PC-3 (cell line): ENCODE results near the gene APBA2. TPM values are rescaled to one million over a fixed set of nuclear protein-coding genes. Genes with fewer than 3 reads are reported as not detected.

Experiments used
- ATAC-seq: fragments of 200-7000 bp; cut with Tn5 transposase; 2 replicates; pipeline ENCODE4 v1.9.1; 2020; ENCODE audit warnings: mild to moderate bottlenecking, moderate library complexity
- BruUV-seq: library from RNA; stranded (reverse); fragments of 400-500 nt; replicated peaks from 2 replicates; lab custom pipeline; 2021; lab: Mats Ljungman, UMichigan
- CTCF ChIA-PET: fragments of 300-600 bp; sonication (Branson Sonifier 250); formaldehyde crosslinking; loops from one replicate; lab custom pipeline; 2022; ENCODE audit warnings: antibody characterized with exemption; lab: Charles Lee
- POLR2A ChIA-PET: fragments of 300-600 bp; sonication (Branson Sonifier 250); formaldehyde crosslinking; loops from one replicate; lab custom pipeline; 2022; ENCODE audit warnings: antibody characterized with exemption; ENCODE audit not compliant: unreplicated experiment; lab: Charles Lee
- DNase-seq: peaks from one replicate; pipeline ENCODE4 v3.0.0-alpha.2; 2015
- H2AFZ ChIP-seq: fragments of 300-600 bp; sonication (generic); 2 replicates; pipeline ENCODE4 v1.6.0; 2016; ENCODE audit warnings: antibody characterized with exemption, low read length
- H3F3A ChIP-seq: fragments of 300-600 bp; sonication (generic); one replicate; pipeline ENCODE4 v1.6.0; 2017; ENCODE audit warnings: antibody characterized with exemption, low read length, control low read depth, mild to moderate bottlenecking; ENCODE audit not compliant: unreplicated experiment
- H3K27ac ChIP-seq: fragments of 300-600 bp; sonication (generic); 2 replicates; pipeline ENCODE4 v1.5.1; 2016; ENCODE audit warnings: mild to moderate bottlenecking, low read length
- H3K27me3 ChIP-seq: fragments of 300-600 bp; sonication (generic); 2 replicates; pipeline ENCODE4 v1.6.1; 2016; ENCODE audit warnings: low read length, mixed read lengths
- H3K36me3 ChIP-seq: fragments of 300-600 bp; sonication (generic); 2 replicates; pipeline ENCODE4 v1.6.1; 2016; ENCODE audit warnings: low read depth, mixed run types, low read length, mixed read lengths
- H3K4me1 ChIP-seq: fragments of 300-600 bp; sonication (generic); 2 replicates; pipeline ENCODE4 v1.5.1; 2016; ENCODE audit warnings: low read length; ENCODE audit not compliant: insufficient read depth
- H3K4me2 ChIP-seq: fragments of 300-600 bp; sonication (generic); 2 replicates; pipeline ENCODE4 v1.6.0; 2016; ENCODE audit warnings: low read length
- H3K4me3 ChIP-seq: fragments of 300-600 bp; sonication (generic); 2 replicates; pipeline ENCODE4 v1.5.1; 2016; ENCODE audit warnings: mild to moderate bottlenecking, low read length, mixed read lengths
- H3K79me2 ChIP-seq: fragments of 300-600 bp; sonication (generic); 2 replicates; pipeline ENCODE4 v1.6.1; 2017; ENCODE audit warnings: low read length, mixed read lengths
- H3K9ac ChIP-seq: fragments of 300-600 bp; sonication (generic); 2 replicates; pipeline ENCODE4 v1.6.0; 2016; ENCODE audit warnings: mild to moderate bottlenecking, low read length
- H3K9me2 ChIP-seq: fragments of 300-600 bp; sonication (generic); replicated peaks from 2 replicates; pipeline ENCODE4 v1.6.1; 2016; ENCODE audit warnings: mixed run types, low read length, mixed read lengths
- H3K9me3 ChIP-seq: fragments of 300-600 bp; sonication (generic); 2 replicates; pipeline ENCODE4 v1.6.1; 2016; ENCODE audit warnings: low read length, mixed read lengths
- H4K20me1 ChIP-seq: fragments of 300-600 bp; sonication (generic); 2 replicates; pipeline ENCODE4 v1.6.1; 2016; ENCODE audit warnings: low read length, mixed read lengths
- EZH2 ChIP-seq: fragments of 300-600 bp; sonication (generic); IDR thresholded peaks from one replicate; pipeline ENCODE4 v1.6.1; 2017; ENCODE audit warnings: antibody characterized with exemption, mild to moderate bottlenecking, low read length; ENCODE audit not compliant: unreplicated experiment
- EZH2phosphoT487 ChIP-seq: fragments of 300-600 bp; sonication (generic); IDR thresholded peaks from 2 replicates; pipeline ENCODE4 v1.6.1; 2018; ENCODE audit warnings: mild to moderate bottlenecking, antibody characterized with exemption, low read length, borderline replicate concordance
- intact Hi-C: fragments of 100-400 bp; cut with micrococcal nuclease; formaldehyde crosslinking; loops from 2 replicates; pipeline ENCODE4 v1.9.0; 2023
- total RNA-seq: library from RNA; depleted of rRNA; stranded (reverse); fragments of >200 nt; gene quantifications from 2 replicates; pipeline ENCODE4 v1.2.3, GENCODE V29; 2014
- TF ChIP-seq, protein P1 (sequence below): fragments of 300-600 bp; sonication (generic); conservative IDR thresholded peaks from 2 replicates; pipeline ENCODE4 v1.5.1; 2017; ENCODE audit warnings: antibody characterized with exemption, low read depth, mild to moderate bottlenecking, low read length

Gene APBA2
- total RNA-seq, 1 experiment from 2014 or later = 61.7 TPM

DNA sequence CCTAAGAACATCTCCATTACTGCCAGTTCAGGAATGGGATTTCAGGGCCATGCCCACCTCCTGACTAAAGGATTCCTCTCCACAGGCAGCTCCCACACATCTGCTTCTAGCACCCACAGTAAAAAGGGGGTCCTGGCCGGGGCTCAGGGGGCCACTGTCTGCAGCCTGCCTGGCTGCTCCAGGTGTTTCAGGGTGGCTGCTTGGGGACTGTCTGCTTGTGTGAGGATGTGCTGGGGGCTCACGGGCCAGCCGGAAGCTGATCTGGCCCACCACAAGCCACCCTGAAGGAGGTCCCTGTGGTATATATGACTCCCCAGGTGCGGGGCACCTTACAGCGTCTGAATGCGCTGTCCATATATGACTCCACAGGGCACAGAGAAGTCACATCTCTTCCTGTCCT, 248.5 kb downstream of the APBA2 start:
- Histone ChIP-seq H3K27me3 (no peaks in the 10 kb centered on the region), H3F3A (no peaks in the 10 kb centered on the region), H2AFZ (no peak overlapping the region), H3K9me2 (no peaks in the 10 kb centered on the region), H3K79me2 (no peaks in the 10 kb centered on the region), H3K4me1 (no peaks in the 10 kb centered on the region), H3K9me3 (no peaks in the 10 kb centered on the region), H3K4me3 (no peak overlapping the region), H3K4me2 (no peak overlapping the region), H3K27ac (no peak overlapping the region), H3K9ac (no peak overlapping the region), H4K20me1 (no peaks in the 10 kb centered on the region), H3K36me3 (no peaks in the 10 kb centered on the region)
- DNase-seq (no peak), ATAC-seq (no peak)
- ChIA-PET POLR2A (no interaction called here), CTCF (no interaction called here)
- intact Hi-C loops = no loop called here
- no TSS peak for BruUV-seq
- TF ChIP-seq EZH2 (no peak), EZH2phosphoT487 (no peak)
- TF ChIP-seq, protein P1, sequence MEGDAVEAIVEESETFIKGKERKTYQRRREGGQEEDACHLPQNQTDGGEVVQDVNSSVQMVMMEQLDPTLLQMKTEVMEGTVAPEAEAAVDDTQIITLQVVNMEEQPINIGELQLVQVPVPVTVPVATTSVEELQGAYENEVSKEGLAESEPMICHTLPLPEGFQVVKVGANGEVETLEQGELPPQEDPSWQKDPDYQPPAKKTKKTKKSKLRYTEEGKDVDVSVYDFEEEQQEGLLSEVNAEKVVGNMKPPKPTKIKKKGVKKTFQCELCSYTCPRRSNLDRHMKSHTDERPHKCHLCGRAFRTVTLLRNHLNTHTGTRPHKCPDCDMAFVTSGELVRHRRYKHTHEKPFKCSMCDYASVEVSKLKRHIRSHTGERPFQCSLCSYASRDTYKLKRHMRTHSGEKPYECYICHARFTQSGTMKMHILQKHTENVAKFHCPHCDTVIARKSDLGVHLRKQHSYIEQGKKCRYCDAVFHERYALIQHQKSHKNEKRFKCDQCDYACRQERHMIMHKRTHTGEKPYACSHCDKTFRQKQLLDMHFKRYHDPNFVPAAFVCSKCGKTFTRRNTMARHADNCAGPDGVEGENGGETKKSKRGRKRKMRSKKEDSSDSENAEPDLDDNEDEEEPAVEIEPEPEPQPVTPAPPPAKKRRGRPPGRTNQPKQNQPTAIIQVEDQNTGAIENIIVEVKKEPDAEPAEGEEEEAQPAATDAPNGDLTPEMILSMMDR = no peak

- H3K27me3 ChIP-seq = no peaks in the 10 kb centered on the region
- H3K36me3 ChIP-seq = no peaks in the 10 kb centered on the region
- no TSS peak for BruUV-seq
- H3K9ac ChIP-seq = no peak overlapping the region
- no peak overlapping the region for H3K4me2 ChIP-seq
- no peaks in the 10 kb centered on the region for H3K9me3 ChIP-seq
- H3K4me3 ChIP-seq = no peak overlapping the region
- CTCF ChIA-PET = no interaction called here
- no peak for TF ChIP-seq EZH2phosphoT487
- TF ChIP-seq, protein P1 = no peak
- no peak for TF ChIP-seq EZH2
- POLR2A ChIA-PET = no interaction called here
- H3K79me2 ChIP-seq = no peaks in the 10 kb centered on the region
- no peak for ATAC-seq
- H3K27ac ChIP-seq = no peak overlapping the region
- H3K9me2 ChIP-seq = no peaks in the 10 kb centered on the region
- no peaks in the 10 kb centered on the region for H3K4me1 ChIP-seq
- H3F3A ChIP-seq = no peaks in the 10 kb centered on the region
- no peak overlapping the region for H2AFZ ChIP-seq
- DNase-seq = no peak
- no peaks in the 10 kb centered on the region for H4K20me1 ChIP-seq
- intact Hi-C loops = no loop called here
Measured at GRCh38 chr15:29134641-29135308, 249.0 kb downstream of the APBA2 start.

GRCh38 chr15:29135309-29135657, 249.5 kb downstream of the APBA2 start:
- no TSS peak for BruUV-seq
- no peaks in the 10 kb centered on the region for H3K79me2 ChIP-seq
- no peak overlapping the region for H3K4me2 ChIP-seq
- intact Hi-C loops = no loop called here
- DNase-seq (no peak), ATAC-seq (no peak)
- H3K4me1 ChIP-seq = no peaks in the 10 kb centered on the region
- H3F3A ChIP-seq = no peaks in the 10 kb centered on the region
- H3K4me3 ChIP-seq = no peak overlapping the region
- CTCF ChIA-PET = no interaction called here
- no peaks in the 10 kb centered on the region for H3K9me2 ChIP-seq
- no peaks in the 10 kb centered on the region for H4K20me1 ChIP-seq
- no peaks in the 10 kb centered on the region for H3K36me3 ChIP-seq
- H3K9ac ChIP-seq = no peak overlapping the region
- no peak overlapping the region for H3K27ac ChIP-seq
- TF ChIP-seq, protein P1 = no peak
- TF ChIP-seq EZH2phosphoT487 (no peak), EZH2 (no peak)
- no peaks in the 10 kb centered on the region for H3K9me3 ChIP-seq
- no peaks in the 10 kb centered on the region for H3K27me3 ChIP-seq
- POLR2A ChIA-PET = no interaction called here
- no peak overlapping the region for H2AFZ ChIP-seq
